ENCODE results near the gene CDKN1A. TPM values are rescaled to one million over a fixed set of nuclear protein-coding genes. Genes with fewer than 3 reads are reported as not detected.

CDKN1A gene
- total RNA-seq, 4 donors from 2014 or later, result 110 to 346 (median 260) TPM

GRCh38 chr6:36633915-36634314 is 44.6 kb upstream of the CDKN1A start:
- intact Hi-C loops (cut with DNase I; ENCODE audit: low total_unique reads), result no loop called here
- no peaks in the 10 kb centered on the region for H3K9me3 ChIP-seq
- in situ Hi-C loops (cut with MboI; ENCODE audit: low sequenced_read_pairs in 4 of 4), result no loop called here
- DNase-seq (no peak), ATAC-seq (no peak)
- no peaks in the 10 kb centered on the region for H3K36me3 ChIP-seq
- peak overlapping the region; percentile 1 to 52 (median 24) for H3K27ac ChIP-seq
- H3K4me3 ChIP-seq, result no peak overlapping the region
- H3K4me1 ChIP-seq, result peaks cover 5 to 8% of the 10 kb centered on the region in 2 donors
- no peaks in the 10 kb centered on the region for H3K27me3 ChIP-seq
- TF ChIP-seq POLR2A (IDR thresholded peaks at IDR 0.05) (no peak), CTCF (IDR thresholded peaks at IDR 0.05 in 4 of 5, conservative IDR thresholded peaks at IDR 0.05 in 1 of 5) (no peak)

DNA sequence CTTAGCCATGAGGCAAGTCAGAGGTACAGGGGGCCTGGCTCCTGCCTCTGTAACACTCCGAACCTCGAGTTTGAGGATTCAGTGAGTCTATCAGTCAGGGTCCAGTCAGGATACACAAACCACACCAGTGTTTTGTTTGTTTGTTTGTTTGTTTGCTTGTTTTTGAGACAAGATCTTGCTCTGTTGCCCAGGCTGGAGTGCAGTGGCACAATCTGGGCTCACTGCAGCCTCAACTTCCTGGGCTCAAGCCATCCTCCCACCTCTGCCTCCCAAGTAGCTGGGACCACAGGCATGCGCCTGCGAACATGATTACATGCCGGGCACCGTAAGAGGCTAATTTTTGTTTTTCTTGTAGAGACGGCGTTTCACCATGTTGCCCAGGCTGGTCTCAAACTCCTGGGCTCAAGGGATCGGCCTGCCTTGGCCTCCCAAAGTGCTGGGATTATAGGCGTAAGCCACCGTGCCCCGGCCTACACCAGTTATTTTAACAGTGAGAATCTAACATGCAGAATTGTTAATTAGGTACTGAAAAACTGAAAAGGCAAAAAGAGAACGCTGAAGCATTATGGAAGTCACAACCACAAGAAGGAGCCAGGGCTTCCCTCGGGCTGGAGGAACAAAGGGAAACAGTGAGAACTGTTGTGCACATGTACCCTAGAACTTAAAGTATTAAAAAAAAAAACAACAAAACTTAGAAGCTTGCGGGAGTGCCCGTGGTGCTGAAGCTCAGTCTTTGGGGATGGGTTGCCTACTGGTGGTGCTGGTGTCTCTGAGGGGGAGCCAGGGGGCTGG is 44.0 kb upstream of the CDKN1A start:
- Histone ChIP-seq H3K4me3 (no peak overlapping the region), H3K27ac (peak overlapping the region in 1 of 4 donors; percentile 11)

GRCh38 chr6:36636283-36636682 is 42.2 kb upstream of the CDKN1A start:
- TF ChIP-seq POLR2A (IDR thresholded peaks at IDR 0.05) (no peak), CTCF (IDR thresholded peaks at IDR 0.05 in 4 of 5, conservative IDR thresholded peaks at IDR 0.05 in 1 of 5) (no peak)
- no peak overlapping the region for H3K4me3 ChIP-seq
- ATAC-seq (no peak), DNase-seq (no peak)
- no peak overlapping the region for H3K27ac ChIP-seq
- no peaks in the 10 kb centered on the region for H3K9me3 ChIP-seq
- in situ Hi-C loops (cut with MboI; ENCODE audit: low sequenced_read_pairs in 4 of 4) (no loop called here), intact Hi-C loops (cut with DNase I; ENCODE audit: low total_unique reads) (no loop called here)
- no peaks in the 10 kb centered on the region for H3K36me3 ChIP-seq
- H3K27me3 ChIP-seq, result no peaks in the 10 kb centered on the region
- peaks cover 0 to 8% of the 10 kb centered on the region in 2 donors for H3K4me1 ChIP-seq

More for the DNA sequence above, 44.0 kb upstream of the CDKN1A start:
- no peak for TF ChIP-seq POLR2A (IDR thresholded peaks at IDR 0.05)
- no peak for TF ChIP-seq CTCF (IDR thresholded peaks at IDR 0.05 in 4 of 5, conservative IDR thresholded peaks at IDR 0.05 in 1 of 5)
- intact Hi-C loops (cut with DNase I; ENCODE audit: low total_unique reads) (no loop called here), in situ Hi-C loops (cut with MboI; ENCODE audit: low sequenced_read_pairs in 4 of 4) (no loop called here)
- Histone ChIP-seq H3K9me3 (no peaks in the 10 kb centered on the region), H3K4me1 (peaks cover under 1 to 8% of the 10 kb centered on the region in 2 donors), H3K27me3 (no peaks in the 10 kb centered on the region), H3K36me3 (no peaks in the 10 kb centered on the region)
- ATAC-seq (no peak), DNase-seq (no peak)

DNA sequence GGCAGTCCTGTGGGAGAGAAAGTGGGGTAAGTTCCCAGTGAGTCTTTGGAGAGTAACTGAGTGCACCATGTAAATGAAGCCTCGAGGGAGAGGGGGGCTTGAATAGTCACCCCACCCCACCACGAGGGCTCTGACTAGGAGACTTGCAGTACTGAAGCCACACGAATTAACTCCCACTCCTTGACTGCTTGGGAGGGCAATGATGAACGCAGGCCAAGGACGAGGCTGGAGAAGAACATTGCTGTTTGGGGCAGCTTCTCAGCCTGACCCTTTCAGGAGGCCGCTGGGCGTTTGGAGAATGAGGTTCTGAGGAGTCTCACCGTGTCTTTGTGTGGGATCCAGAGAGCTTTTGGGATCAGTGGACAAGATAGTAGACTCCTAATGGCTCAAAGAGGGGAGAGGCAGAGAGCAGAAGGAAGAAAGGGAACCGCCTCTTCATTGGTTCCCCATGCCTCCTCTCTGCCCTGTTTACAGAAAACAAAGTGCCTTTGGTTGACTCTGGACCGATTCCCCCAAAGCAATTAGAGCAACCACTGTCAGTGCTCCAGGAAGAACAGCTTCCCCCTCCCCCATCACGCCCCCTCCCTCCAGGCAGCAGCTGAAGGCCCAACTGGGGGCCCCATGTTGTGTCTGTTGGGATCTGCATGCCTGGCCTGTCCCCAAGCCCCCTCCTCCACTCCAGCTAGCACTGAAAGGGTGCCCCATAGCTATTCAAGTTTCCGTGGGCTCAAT is 41.7 kb upstream of the CDKN1A start:
- Histone ChIP-seq H3K4me1 (peaks cover 0 to 8% of the 10 kb centered on the region in 2 donors), H3K9me3 (no peaks in the 10 kb centered on the region), H3K27me3 (no peaks in the 10 kb centered on the region), H3K27ac (no peak overlapping the region), H3K36me3 (no peaks in the 10 kb centered on the region), H3K4me3 (no peak overlapping the region)
- in situ Hi-C loops (cut with MboI; ENCODE audit: low sequenced_read_pairs in 4 of 4), result no loop called here
- ATAC-seq (no peak), DNase-seq (no peak)
- no peak for TF ChIP-seq CTCF (IDR thresholded peaks at IDR 0.05 in 4 of 5, conservative IDR thresholded peaks at IDR 0.05 in 1 of 5)
- no peak for TF ChIP-seq POLR2A (IDR thresholded peaks at IDR 0.05)
- intact Hi-C loops (cut with DNase I; ENCODE audit: low total_unique reads), result no loop called here
